Prostate gland (tissue), 2 donors: ENCODE measurements around the gene BCL11B. TPM values are rescaled to one million over a fixed set of nuclear protein-coding genes. Genes with fewer than 3 reads are reported as not detected.
"Not testable (repeated sequence)": the region's sequence is repeated elsewhere in the genome, so short reads cannot be mapped to it uniquely, and the experiment has no call there.

ENCODE experiments used
- DNase-seq: peaks from one replicate; pipeline ENCODE4 v3.0.0-alpha.2; 2019; ENCODE audit warnings: low spot score
- H3K27ac ChIP-seq, 2 donors: fragments of 200-600 bp; sonication (generic); 2 replicates each; pipeline ENCODE4 v1.5.1; 2017 to 2019
- H3K27me3 ChIP-seq: fragments of 200-600 bp; sonication (generic); replicated peaks from 2 replicates; pipeline ENCODE4 v1.5.1; 2019; ENCODE audit not compliant: insufficient read depth
- H3K36me3 ChIP-seq, 2 donors: fragments of 200-600 bp; sonication (generic); 1 replicate in 1 of 2; 2 replicates in 1 of 2; pipeline versions ENCODE4 v1.5.1 to v1.8.1; 2017 to 2019
- H3K4me1 ChIP-seq: fragments of 200-600 bp; sonication (generic); replicated peaks from 2 replicates; pipeline ENCODE4 v1.5.1; 2019
- H3K4me3 ChIP-seq, 2 donors: fragments of 200-600 bp; sonication (generic); 2 replicates each; pipeline ENCODE4 v1.5.1; 2017 to 2019
- H3K9me3 ChIP-seq: fragments of 200-600 bp; sonication (generic); 2 replicates; pipeline ENCODE4 v1.5.1; 2017
- POLR2A ChIP-seq: fragments of 450-650 bp; IDR thresholded peaks from one replicate; pipeline ENCODE4 v1.6.1; 2016; ENCODE audit warnings: antibody characterized with exemption, mild to moderate bottlenecking
- POLR2AphosphoS5 ChIP-seq: sonication (generic); formaldehyde crosslinking; IDR thresholded peaks from one replicate; pipeline ENCODE4 v1.6.1; 2017; ENCODE audit warnings: antibody characterized with exemption
- WGBS: methylation state at CpG from one replicate; pipeline ENCODE4 v1.1.5; 2018; 5-methylcytosine and 5-hydroxymethylcytosine counted together
- intact Hi-C: fragments of 100-400 bp; cut with DNase I; formaldehyde crosslinking; loops from one replicate; pipeline ENCODE4 v1.14.2; 2022
- total RNA-seq, 2 donors: library from RNA; depleted of rRNA; stranded (reverse); fragments of >200 nt; gene quantifications; one replicate each; pipeline ENCODE4 v1.1.0, GENCODE V29; 2016
- TF ChIP-seq, protein P1 (sequence below), 4 experiments: fragments of 200-600 bp in 2 of 4; fragments of 450-650 bp in 2 of 4; sonication (generic) in 2 of 4; IDR thresholded peaks; 1 replicate in 3 of 4; 2 replicates in 1 of 4; pipeline ENCODE4 v1.5.1; 2016 to 2019; ENCODE audit warnings: antibody characterized with exemption in 4 of 4, mild to moderate bottlenecking in 2 of 4, moderate library complexity in 2 of 4

Gene BCL11B
- total RNA-seq, 2 donors from 2014 or later: 2.8 to 5.4 TPM

DNA sequence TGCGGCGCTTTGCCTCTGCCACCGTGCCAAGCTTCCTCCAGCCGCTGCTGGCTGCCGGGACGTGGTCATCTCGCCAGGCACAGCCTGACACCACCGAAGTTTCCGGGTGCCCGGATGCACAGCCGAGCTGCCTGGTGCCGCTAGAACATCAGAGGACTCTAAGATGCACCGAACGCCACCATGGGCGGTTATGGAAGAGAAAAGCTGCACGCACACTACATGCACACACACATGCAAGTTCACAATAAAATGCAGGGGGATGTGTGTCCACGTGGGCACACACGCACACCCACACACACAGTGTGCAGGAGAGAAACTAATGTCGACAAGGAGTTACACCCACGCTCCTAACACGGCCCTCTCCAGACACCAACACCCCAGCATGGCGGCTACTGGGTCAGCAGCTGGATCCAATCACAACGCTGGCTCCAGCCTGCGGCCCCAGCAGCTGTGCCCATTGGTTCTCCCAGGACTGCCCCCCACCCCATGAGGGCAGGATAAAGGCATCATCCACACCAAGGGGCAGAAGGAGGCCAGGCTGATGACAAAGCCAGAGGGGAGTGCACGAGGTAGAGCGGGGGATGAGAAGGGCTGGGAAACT is 82.7 kb downstream of the BCL11B start:
- H3K4me3 ChIP-seq: no peak overlapping the region
- 87% methylated on average over 26 of the region's 26 CpGs for WGBS
- H3K4me1 ChIP-seq: peaks cover 2% of the 10 kb centered on the region
- H3K9me3 ChIP-seq: no peaks in the 10 kb centered on the region
- TF ChIP-seq POLR2A: no peak
- peaks cover 3% of the 10 kb centered on the region for H3K27me3 ChIP-seq
- H3K36me3 ChIP-seq: no peaks in the 10 kb centered on the region
- no peak for DNase-seq
- no peak overlapping the region for H3K27ac ChIP-seq
- intact Hi-C loops: no loop called here

DNA sequence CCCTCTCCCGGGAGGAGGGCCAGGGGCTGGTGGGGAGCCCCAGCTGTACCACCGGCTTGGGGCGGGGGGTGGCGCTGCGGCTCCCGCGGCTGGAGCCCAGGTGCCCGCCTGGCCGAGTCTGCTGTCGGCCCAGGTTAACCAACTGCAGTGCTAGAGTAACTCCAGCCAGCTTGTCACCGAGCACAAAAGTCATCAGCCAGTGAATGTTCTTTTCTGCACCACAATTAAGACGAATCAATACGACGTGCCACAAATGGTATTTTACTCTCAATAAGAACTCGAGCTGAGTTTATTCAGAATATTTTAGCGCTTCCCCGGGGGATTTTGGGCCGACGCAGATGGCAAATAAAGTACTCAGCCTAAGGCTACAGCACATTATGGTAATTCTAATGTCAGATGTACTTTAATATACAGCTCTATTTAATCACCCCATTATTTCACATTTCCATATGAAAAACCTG is 83.2 kb downstream of the BCL11B start:
- WGBS: 71% methylated on average over 19 of the region's 19 CpGs
- Histone ChIP-seq H3K36me3 (no peaks in the 10 kb centered on the region), H3K27me3 (peaks cover 3% of the 10 kb centered on the region), H3K27ac (no peak overlapping the region), H3K4me1 (peaks cover 2% of the 10 kb centered on the region), H3K9me3 (no peaks in the 10 kb centered on the region), H3K4me3 (no peak overlapping the region)
- intact Hi-C loops: no loop called here
- DNase-seq: no peak
- TF ChIP-seq POLR2AphosphoS5 (no peak), POLR2A (no peak)
- TF ChIP-seq, protein P1, sequence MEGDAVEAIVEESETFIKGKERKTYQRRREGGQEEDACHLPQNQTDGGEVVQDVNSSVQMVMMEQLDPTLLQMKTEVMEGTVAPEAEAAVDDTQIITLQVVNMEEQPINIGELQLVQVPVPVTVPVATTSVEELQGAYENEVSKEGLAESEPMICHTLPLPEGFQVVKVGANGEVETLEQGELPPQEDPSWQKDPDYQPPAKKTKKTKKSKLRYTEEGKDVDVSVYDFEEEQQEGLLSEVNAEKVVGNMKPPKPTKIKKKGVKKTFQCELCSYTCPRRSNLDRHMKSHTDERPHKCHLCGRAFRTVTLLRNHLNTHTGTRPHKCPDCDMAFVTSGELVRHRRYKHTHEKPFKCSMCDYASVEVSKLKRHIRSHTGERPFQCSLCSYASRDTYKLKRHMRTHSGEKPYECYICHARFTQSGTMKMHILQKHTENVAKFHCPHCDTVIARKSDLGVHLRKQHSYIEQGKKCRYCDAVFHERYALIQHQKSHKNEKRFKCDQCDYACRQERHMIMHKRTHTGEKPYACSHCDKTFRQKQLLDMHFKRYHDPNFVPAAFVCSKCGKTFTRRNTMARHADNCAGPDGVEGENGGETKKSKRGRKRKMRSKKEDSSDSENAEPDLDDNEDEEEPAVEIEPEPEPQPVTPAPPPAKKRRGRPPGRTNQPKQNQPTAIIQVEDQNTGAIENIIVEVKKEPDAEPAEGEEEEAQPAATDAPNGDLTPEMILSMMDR (IDR thresholded peaks at IDR 0.05): no peak

DNA sequence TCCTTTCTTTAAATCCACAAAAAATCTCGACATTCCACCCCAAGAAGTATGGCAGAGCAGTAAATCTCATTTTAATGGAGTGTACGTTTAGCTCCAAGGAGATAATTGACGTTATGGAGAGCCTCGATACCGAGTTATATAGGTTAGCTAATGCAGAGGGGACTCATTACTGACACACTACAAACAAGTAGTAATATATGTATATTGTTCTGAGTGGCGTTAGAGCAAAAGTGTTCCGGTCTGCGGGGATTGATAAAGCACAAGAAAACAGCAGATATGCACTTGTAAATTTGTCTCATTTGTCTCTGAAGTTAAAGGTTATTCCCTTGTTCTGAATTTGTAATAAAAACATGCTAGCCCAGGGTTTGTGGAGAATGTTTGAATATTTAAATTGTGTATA is 84.1 kb downstream of the BCL11B start:
- intact Hi-C loops: no loop called here
- 80% methylated on average over 8 of the region's 8 CpGs for WGBS
- Histone ChIP-seq H3K27me3 (peaks cover 3% of the 10 kb centered on the region), H3K4me1 (peaks cover 2% of the 10 kb centered on the region), H3K27ac (no peak overlapping the region), H3K36me3 (no peaks in the 10 kb centered on the region), H3K9me3 (no peaks in the 10 kb centered on the region), H3K4me3 (no peak overlapping the region)
- TF ChIP-seq POLR2AphosphoS5: no peak
- DNase-seq: no peak

DNA sequence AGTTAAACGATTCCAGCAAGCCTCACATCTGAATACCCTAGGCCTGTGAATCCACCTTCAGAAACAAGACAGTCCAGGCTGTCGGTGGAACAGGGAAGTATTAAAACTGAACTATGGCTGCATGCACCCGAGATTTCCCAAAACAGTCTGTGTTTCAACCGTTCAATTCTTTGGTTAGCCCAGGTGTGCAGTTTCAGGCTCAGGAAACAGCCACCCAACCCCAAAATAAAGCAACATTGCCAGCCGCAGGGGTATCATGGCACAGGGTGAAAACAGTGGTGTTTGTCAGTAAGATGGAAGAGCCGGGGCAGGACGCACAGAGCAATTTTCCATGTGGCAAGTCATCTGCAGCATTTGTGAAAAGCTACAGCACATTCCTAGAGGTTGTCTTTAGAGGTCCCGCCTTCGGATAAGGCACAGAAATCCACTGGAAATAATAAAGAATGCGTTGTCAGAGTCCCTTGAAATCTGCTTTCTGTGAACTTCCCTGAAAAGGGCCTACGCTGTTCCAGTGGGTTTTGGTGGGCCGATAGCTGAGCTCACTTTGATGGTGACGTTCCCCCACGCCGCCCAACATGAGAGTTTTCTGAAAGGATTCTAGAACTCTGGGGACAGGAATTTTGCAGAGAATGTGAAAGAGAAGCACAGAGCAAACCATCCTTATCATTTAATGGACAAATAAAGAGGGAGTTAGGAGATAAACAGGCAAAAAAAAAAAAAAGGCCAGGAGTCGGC is 84.9 kb downstream of the BCL11B start:
- peaks cover 3% of the 10 kb centered on the region for H3K27me3 ChIP-seq
- intact Hi-C loops: no loop called here
- H3K36me3 ChIP-seq: no peaks in the 10 kb centered on the region
- H3K4me1 ChIP-seq: no peaks in the 10 kb centered on the region
- WGBS: 90% methylated on average over 16 of the region's 16 CpGs
- TF ChIP-seq, protein P1 (IDR thresholded peaks at IDR 0.05): no peak
- TF ChIP-seq POLR2AphosphoS5: no peak
- TF ChIP-seq POLR2A: no peak
- H3K9me3 ChIP-seq: no peaks in the 10 kb centered on the region
- DNase-seq: no peak
- H3K4me3 ChIP-seq: no peak overlapping the region
- H3K27ac ChIP-seq: no peak overlapping the region

DNA sequence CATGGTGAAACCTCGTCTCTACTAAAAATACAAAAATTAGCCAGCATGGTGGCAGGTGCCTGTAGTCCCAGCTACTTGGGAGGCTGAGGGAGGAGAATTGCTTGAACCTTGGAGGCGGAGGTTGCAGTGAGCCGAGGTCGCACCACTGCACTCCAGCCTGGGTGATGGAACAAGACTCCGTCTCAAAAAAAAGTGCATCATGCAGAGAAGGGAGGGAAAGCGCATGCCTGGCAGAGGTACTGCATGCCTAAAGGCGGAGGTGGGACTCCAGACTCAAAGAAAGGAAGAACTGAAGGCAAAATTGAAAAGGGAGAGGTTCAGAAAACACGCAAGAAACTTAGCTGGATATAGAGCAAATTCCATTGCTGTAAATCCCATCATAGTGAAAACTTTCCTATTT is 85.7 kb downstream of the BCL11B start:
- H3K36me3 ChIP-seq, H3K4me1 ChIP-seq, DNase-seq, H3K27me3 ChIP-seq, H3K27ac ChIP-seq, intact Hi-C loops, H3K4me3 ChIP-seq, H3K9me3 ChIP-seq: not testable (repeated sequence)
- 98% methylated on average over 8 of the region's 8 CpGs for WGBS

DNA sequence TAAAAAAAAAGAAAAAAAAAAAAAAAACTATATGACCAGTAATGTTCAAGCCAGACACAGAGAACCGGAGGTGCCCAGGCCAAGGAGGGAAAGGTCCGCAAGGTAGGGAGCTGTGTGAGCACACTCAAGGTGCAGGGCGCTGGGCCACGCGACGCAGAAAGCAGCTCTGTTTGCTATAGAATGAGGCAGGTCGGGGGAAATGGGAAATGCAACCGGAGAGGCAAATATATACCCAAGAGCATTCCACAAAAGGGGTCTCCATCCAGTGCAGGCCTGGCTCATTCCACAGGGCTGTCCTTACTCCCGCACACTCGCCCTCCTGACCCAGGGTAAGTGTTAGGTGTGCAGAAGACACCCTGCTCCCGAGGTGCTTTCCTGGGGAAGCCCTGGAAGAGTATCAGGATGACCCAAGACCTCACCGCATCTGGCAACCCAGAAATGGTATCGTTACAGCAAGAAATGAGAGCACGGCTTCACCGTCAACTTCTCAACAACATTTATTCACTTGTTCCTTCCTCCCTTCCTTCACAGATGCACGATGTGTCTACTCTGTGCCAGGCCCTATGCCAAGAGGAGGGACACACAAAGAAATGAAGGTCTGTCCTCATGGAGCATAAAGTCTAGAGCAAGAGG is 86.4 kb downstream of the BCL11B start:
- H3K4me1 ChIP-seq: no peaks in the 10 kb centered on the region
- H3K27me3 ChIP-seq: peaks cover 3% of the 10 kb centered on the region
- no peaks in the 10 kb centered on the region for H3K9me3 ChIP-seq
- intact Hi-C loops: no loop called here
- DNase-seq: no peak
- no peaks in the 10 kb centered on the region for H3K36me3 ChIP-seq
- WGBS: 94% methylated on average over 16 of the region's 16 CpGs
- TF ChIP-seq POLR2A (no peak), POLR2AphosphoS5 (no peak)
- TF ChIP-seq, protein P1 (IDR thresholded peaks at IDR 0.05): no peak
- H3K27ac ChIP-seq: no peak overlapping the region
- no peak overlapping the region for H3K4me3 ChIP-seq
